Measurements from ENCODE around the gene TEX30.

The TEX30 gene

DNA sequence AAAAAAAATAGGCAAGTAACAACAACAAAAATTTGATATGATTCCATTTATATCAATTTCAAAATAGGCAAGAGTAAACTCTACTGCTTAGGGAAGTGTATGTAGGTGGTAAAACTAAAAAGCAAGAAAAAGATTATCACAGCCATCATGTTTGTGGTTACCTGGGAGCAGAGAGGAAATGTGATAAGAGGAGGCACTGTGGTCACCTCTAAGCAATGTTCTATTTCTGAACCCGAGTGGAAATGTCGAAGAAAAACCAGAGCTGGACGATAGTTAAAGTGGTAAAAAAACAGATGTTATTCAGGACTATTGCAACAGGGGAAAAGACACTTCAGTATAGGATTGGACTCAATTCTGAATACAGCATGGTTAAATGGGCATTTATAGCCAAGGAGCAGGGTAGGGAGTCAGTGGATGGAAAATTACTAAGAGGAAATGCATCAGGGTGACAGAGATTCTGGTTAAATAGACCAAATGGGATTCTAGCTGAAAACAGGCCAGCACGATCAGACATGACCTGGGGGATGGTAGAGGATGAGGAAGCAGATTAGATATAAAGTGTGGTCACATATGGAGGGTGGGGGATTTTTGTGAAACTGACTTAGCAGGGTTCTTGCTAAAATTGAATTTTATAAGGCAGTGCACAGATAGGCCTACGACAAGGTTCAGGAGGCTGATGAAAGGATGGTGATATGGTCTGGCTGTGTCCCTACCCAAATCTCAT lies 6.0 kb upstream of the TEX30 start:
- no peak for DNase-seq

DNA sequence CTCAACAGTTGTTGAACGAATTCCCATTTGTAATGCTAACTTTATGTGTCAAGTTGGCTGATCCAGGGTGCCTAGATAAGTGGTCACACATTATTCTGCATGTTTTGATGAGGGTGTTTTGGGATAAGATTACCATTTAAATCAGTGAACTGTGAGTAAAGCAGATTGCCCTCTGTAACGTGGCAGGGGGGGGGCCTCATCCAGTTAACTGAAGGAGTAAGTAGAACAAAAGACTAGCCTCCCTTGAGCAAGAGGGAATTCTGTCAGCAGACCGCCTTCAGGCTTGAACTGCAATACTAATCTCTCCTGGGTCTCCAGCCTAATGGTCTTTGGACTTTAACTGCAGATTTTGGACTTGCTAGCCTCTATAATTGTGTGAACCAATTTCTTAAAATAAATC lies 4.2 kb upstream of the TEX30 start:
- DNase-seq, result no peak

GRCh38 chr13:102776271-102776670 lies 2.7 kb upstream of the TEX30 start:
- DNase-seq, result no peak

DNA sequence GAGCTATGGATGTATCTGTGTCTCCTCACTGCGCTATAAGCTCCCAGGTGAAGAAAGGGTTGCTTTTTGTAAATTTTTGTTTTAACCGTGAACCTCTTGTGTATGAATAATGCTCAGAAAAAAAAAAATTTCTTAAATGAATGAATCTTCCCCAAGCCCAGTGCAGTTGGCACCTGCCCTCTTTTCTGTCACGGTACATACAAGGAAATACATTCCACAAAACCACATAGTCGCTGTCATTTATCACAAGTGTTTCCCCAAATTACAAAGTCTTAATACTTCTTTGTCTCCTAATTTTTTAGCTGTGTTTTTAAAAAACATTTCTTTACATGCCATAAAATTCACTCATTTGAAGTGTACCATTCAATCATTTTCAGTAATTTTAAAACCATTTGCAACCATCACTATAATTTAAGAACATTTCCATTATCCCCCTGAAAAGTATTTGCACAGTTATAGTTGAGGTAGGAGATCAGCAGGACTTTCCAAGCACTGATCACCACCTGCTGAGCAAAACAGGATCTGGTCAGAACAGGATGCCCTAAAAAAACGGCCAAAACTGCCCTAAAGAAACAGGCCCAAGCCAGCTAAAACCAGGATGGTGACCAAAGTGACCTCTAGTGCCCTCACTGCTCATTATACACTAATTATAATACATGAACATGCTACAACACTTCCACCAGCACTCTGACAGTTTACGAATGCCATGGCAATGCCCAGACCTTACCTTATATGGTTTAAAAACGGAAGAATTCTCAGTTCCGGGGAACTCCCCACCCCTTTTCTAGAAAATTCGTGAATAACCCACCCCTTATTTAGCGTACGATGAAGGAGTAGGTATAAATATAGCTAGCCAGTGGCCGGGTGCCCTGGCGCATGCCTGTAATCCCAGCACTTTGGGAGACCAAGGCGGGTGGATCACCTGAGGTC lies 1.3 kb upstream of the TEX30 start:
- peak; percentile 7 for DNase-seq

DNA sequence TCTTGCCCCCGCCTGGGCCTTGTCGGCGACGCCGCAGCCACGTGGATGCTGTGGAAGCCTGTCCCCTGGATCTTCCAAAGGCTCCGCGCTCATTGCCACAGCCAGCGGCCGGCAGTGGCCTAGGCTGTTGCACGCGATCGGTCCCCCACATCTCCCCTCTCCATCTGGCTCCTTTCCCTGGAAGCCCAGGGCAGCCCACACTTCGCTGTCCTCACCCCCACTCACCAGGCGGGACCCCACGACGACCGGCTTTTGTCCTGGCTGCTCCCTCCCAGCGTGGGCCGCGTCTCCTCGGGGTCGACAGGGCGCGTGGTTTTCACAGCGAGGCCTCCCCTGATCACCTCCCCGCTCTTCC lies 605 bp upstream of the TEX30 start:
- DNase-seq, result no peak

DNA sequence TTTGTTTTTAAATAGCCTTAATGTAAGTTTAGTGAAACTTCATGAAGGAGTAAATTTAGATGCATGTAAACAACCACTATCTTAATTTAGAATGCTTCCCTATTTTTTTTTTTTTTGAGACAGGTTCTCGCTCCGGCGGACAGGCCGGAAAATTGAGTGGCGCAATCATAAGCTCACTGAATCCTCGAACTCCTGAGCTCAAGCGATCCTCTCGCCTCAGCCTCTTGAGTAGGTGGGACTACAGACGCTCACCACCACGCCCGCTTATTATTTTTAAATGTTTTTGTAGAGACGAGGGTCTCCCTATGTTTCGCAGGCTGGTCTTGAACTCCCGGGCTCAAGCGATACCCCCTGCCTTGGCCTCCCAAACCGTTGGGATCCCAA lies 1.6 kb downstream of the TEX30 start:
- no peak for DNase-seq

DNA sequence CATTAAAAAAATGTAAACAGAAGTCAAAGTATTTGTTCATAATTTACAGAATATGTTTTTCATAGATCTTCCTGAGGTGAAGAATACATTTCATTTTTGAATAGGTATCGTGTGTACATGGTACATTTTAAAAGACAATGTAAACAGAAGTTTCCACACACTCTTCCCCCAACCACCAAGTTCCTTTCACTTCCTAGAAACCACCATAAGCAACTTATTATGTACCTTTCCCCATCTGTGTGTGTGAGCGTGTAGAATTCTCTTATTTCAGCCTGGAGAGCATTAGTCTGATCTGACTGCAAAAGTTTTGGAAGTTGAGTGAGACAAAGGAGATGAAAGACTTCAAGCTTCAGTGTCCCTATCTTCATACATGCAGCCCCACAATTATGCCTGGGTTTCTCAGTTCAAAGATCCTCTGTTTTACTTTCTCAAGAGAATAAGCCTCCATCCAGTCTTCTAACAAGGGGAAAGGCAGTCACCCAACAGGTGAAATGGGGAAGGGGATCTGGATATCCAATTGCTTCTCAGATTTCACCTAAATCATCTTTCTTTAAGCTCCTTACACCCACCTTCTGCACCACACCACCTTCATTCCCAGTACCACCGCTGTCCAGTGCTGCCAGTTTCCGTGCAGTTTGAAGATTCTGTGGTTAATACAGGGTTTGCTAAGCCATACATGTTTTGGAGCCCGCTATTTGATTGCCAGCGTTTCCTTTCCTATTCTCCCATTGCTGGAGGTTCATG lies 2.1 kb downstream of the TEX30 start:
- DNase-seq, result peak; percentile 14

DNA sequence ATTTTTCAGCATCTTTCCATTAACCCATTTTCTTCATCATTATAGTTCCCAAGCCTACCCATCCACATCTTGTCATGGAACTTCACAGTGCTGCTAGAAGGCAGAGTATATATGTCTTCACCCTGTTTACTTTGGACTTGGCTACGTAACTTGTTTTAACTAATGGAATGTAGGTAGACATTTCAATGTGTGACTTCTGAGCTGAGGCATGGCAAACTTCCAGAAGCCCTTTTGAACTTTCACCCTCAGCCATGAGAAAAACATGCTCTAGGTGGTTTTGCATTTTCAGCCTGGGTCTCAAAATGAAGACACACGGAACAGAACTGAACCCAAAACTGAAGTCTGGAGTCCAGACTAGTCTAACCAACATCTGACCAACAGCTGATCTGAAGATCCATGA lies 3.2 kb downstream of the TEX30 start:
- DNase-seq, result no peak

DNA sequence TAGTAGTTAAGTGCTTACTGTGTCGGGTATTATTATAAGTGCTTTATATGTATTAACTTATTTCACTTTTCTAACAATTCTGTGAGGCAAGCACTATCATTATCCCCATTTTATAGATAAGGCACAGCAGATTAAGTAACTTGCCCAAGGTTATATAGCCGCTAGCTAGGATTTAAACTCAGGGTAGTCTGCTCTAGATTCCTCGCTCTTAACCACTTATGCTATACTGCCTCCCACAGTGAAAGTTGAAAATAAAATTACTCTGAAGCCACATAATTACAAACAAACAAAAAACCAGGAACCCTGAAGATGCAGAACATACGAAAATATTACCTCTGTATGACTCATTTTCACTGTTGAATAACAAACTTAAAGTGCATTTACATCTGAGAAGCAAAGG lies 3.9 kb downstream of the TEX30 start:
- DNase-seq, result no peak

DNA sequence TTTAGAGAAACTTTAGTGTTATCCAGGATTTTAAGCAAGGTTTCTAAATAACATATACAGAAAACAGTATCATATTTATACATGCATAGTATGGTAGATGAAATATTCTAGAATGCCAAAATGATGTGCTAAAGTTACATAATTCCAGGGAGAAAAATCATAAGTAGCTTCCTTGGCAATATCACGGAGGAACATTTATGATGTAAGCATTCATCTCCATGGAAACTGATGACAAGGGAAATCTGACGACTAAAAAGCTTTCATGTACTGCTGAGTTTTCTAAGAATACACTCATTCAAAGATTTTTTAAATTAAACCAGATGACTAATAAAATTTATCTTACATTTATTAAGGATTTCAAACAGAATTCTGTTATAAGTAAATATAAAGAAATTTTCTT lies 4.7 kb downstream of the TEX30 start:
- DNase-seq, result no peak

GRCh38 chr13:102763741-102764140 lies 9.8 kb downstream of the TEX30 start:
- no peak for DNase-seq

GRCh38 chr13:102761071-102761470 lies 12.5 kb downstream of the TEX30 start:
- DNase-seq, result no peak

- no peak for DNase-seq
Measured at GRCh38 chr13:102758842-102759241, 14.7 kb downstream of the TEX30 start.

DNA sequence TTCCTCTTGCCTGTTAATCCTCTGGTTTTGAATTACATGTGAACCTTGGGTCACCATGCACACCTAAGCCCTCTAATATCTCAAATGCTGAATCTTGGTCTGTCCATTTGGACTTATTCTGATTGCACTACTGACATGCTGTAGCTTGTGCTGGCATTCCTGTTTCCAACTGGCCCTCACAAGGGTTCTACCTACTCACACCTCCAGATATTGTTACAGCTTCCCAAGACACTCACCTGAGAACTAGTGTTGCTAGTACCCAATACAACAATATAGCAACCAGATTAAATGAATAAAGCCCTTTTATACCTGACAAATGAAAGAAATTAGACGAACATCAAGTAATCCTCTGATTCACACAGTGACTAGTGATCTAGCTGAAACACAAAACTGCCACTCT lies 16.6 kb downstream of the TEX30 start:
- DNase-seq, result no peak

- no peak for DNase-seq
Measured at GRCh38 chr13:102751886-102752285, 21.7 kb downstream of the TEX30 start.

DNA sequence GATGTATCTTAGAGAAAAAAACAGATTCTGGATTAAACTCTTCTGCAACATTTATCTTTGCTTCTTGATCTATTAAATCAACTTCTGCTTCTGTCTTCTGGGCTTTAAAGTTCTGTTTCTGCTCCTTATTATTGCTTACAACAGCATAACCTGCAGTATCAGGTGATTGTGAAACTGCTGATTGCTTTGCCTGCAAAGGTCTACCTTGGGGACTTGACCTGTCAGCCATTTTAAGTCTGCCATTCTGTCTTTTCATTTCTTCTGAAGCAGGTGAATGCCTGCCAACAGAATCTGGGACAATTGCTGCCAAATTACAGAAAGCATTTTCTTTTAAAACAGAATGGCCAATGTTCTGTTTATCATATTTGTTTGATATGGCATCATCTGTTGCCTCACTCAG lies 31.1 kb downstream of the TEX30 start:
- no peak for DNase-seq

DNA sequence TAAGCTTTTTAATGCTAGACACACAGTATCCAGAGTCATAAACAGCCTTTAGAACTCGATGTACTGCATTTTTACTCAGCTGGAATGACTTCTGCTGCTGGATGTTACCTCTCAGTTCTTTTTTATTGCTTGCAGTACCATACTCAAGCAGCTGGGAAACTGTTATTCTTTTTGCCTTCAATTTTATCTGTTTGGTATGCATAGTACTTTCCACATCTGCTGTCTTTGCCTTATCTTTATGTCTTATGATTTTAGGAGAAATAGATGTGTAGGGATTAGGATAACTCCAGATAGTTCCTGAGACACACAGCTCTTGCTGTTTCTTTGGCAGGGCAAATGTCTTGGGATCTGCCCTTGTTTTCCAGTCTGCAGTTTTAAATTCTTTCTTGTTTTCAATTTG lies 31.5 kb downstream of the TEX30 start:
- no peak for DNase-seq

DNA sequence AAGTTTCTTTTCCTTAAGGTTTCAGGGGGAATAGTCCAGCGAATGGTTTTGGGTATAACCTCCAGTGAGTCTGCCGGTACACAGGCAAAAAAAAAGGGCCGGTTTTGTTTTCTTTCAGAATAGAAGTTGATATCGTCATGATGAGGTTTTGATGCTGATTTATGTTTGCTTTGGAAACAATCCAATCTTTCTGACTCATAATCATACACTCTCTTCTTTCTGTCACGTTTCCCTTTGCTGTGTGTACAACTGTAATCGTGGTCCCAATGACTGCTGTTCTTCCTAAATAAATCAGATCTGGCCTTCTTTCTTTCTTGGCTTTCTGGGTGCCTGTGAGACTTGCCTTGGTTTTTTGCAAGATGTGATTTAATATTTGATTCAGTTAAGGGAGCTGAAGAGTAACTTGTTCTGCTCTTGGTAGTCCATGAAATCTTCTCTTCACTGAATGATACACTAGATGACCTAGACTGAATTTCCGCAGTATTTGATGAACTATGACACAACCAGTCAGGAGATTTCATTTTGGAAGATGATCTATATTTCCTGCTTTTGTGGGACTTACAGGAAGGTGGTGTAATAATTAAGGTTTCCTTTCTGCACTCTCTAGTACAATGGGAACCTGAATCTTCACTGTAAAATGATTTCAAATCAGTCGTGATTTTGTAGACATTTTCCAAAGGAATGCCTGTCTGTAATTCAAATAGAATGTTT lies 43.9 kb downstream of the TEX30 start:
- DNase-seq, result peak; percentile 81

- DNase-seq, result peak; percentile 69
Measured at GRCh38 chr13:102726430-102726829, 47.2 kb downstream of the TEX30 start.

GRCh38 chr13:102724923-102725322 lies 48.7 kb downstream of the TEX30 start:
- peak; percentile 67 for DNase-seq

DNA sequence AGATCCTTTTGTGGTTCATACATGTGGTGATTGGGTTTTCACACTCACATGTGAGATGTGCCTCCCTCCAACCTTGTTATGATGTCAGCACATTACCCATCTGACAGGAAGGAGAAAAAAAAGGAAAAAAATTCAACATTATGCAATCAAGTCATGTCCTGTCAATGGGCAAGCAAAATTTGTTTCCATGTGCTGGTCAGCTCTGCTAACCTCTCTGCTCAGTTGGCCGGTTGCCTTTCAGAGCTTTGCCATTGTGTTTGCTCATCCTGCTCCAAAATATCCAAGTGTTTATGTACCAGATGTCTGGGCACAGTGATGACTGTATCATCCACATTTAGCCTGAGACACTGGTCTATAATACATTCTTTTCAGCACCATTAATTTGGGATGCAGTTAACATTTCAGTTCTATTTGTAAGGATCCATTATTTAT lies 51.8 kb downstream of the TEX30 start:
- no peak for DNase-seq

GRCh38 chr13:102718746-102719145 lies 54.8 kb downstream of the TEX30 start:
- no peak for DNase-seq
